HCT116 (cell line): ENCODE measurements around the gene C9orf85.

ENCODE experiments used
- CEBPB ChIP-seq: IDR thresholded peaks from 2 replicates; pipeline ENCODE4 v1.6.1; 2012; ENCODE audit warnings: low read depth
- CTCF ChIP-seq, 3 experiments: fragments of 200-600 bp in 1 of 3; sonication (generic) in 1 of 3; IDR thresholded peaks in 2 of 3; conservative IDR thresholded peaks in 1 of 3; 2 replicates each; pipeline ENCODE4 v1.5.1; 2012 to 2017; ENCODE audit warnings: low read depth in 2 of 3, low read length in 2 of 3, antibody characterized with exemption in 1 of 3, borderline replicate concordance in 1 of 3, control low read depth in 1 of 3, mild to moderate bottlenecking in 1 of 3, mixed read lengths in 1 of 3, mixed run types in 1 of 3, moderate library complexity in 1 of 3; ENCODE audit not compliant: insufficient read depth in 1 of 3
- POLR2A ChIP-seq: IDR thresholded peaks from 2 replicates; pipeline ENCODE4 v1.7.0; 2011; ENCODE audit warnings: borderline replicate concordance; ENCODE audit not compliant: insufficient read depth, insufficient read length; ENCODE audit errors: extremely low read depth
- POLR2AphosphoS5 ChIP-seq: IDR thresholded peaks from 2 replicates; pipeline ENCODE4 v1.6.1; 2011; ENCODE audit warnings: mild to moderate bottlenecking, low read depth, low read length, moderate library complexity
- SP1 ChIP-seq: IDR thresholded peaks from 2 replicates; pipeline ENCODE4 v1.6.1; 2012; ENCODE audit warnings: low read depth

GRCh38 chr9:71924576-71924975 is 13.1 kb downstream of the C9orf85 start:
- TF ChIP-seq CTCF (IDR thresholded peaks at IDR 0.05 in 2 of 3, conservative IDR thresholded peaks at IDR 0.05 in 1 of 3; ENCODE audit: borderline replicate concordance in 1 of 3, insufficient read depth in 1 of 3, low read depth in 2 of 3, low read length in 2 of 3) (no peak), CEBPB (no peak), POLR2A (no peak), POLR2AphosphoS5 (no peak), SP1 (no peak)
